ENCODE results near the gene CHIA.

Gene CHIA

DNA sequence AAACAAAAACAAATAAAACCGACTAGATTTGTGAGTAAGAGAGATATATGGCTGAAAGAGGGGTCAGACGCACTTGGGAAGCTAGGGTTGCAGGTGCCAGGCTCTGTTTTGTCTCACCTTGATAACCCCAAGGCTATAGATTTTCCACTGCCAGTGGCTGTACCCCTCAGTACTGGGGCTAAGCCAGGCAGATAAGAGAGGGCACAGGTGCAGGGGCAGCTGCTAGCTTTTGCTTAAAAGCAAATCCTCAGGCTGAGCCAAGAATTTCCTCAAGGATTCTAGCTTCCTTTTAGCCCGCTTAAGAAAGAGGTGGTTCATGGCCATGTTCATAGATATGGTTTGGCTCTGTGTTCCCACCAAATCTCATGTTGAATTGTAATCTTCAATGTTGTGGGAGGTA, 79.0 kb downstream of the CHIA start:
- DNase-seq = no peak
